Body of pancreas (tissue), 4 donors: ENCODE data around the gene FPR2. TPM values are rescaled to one million over a fixed set of nuclear protein-coding genes. Genes with fewer than 3 reads are reported as not detected.

Source experiments
- ATAC-seq: fragments of 150-250 bp; one replicate; pipeline ENCODE4 v1.9.1; 2016
- DNase-seq, 4 donors: peaks; one replicate each; pipeline ENCODE4 v3.0.0-alpha.2; 2019
- H3K27ac ChIP-seq, 4 donors: fragments of 200-600 bp; sonication (generic); 1 replicate in 3 of 4; 2 replicates in 1 of 4; pipeline versions ENCODE4 v1.5.1 to v1.6.1; 2016 to 2019; ENCODE audit warnings: mild to moderate bottlenecking in 1 of 4, mixed read lengths in 1 of 4, moderate library complexity in 1 of 4
- H3K27me3 ChIP-seq, 2 donors: fragments of 200-600 bp; sonication (generic); one replicate each; pipeline ENCODE4 v1.6.0; 2016; ENCODE audit warnings: mild to moderate bottlenecking in 1 of 2
- H3K36me3 ChIP-seq, 2 donors: fragments of 200-600 bp; sonication (generic); replicated peaks in 1 of 2; 2 replicates each; pipeline ENCODE4 v1.5.1; 2016; ENCODE audit warnings: low read depth in 2 of 2; ENCODE audit not compliant: insufficient read depth in 1 of 2
- H3K4me1 ChIP-seq: fragments of 200-600 bp; sonication (generic); one replicate; pipeline ENCODE4 v1.6.0; 2016
- H3K4me3 ChIP-seq, 2 donors: fragments of 200-600 bp; sonication (generic); 1 replicate in 1 of 2; 2 replicates in 1 of 2; pipeline ENCODE4 v1.5.1; 2016 to 2019
- H3K9me3 ChIP-seq, 3 donors: fragments of 200-600 bp; sonication (generic); 1 replicate in 2 of 3; 2 replicates in 1 of 3; pipeline ENCODE4 v1.5.1; 2016
- CTCF ChIP-seq, 7 experiments: fragments of 450-650 bp in 4 of 7; fragments of 200-600 bp in 3 of 7; sonication (generic) in 3 of 7; IDR thresholded peaks; one replicate each; pipeline ENCODE4 v1.5.1; 2016 to 2019; ENCODE audit warnings: antibody characterized with exemption in 7 of 7
- POLR2A ChIP-seq, 3 donors: fragments of 450-650 bp; IDR thresholded peaks; one replicate each; pipeline ENCODE4 v1.6.1; 2016; ENCODE audit warnings: antibody characterized with exemption in 3 of 3, mild to moderate bottlenecking in 2 of 3
- WGBS, 2 donors: methylation state at CpG; one replicate each; pipeline ENCODE4 v1.1.5; 2017; 5-methylcytosine and 5-hydroxymethylcytosine counted together
- intact Hi-C: fragments of 100-400 bp; cut with DNase I; formaldehyde crosslinking; loops from one replicate; pipeline ENCODE4 v1.15.1; 2023
- total RNA-seq, 2 donors: library from RNA; depleted of rRNA; stranded (reverse); fragments of >200 nt; gene quantifications; one replicate each; pipeline ENCODE4 v1.1.0, GENCODE V29; 2016

FPR2 gene
- total RNA-seq, result under 1 TPM in 1 of 2 donors, not detected in 1; 0.78 TPM

- no peak for TF ChIP-seq POLR2A (IDR thresholded peaks at IDR 0.05)
- TF ChIP-seq CTCF (IDR thresholded peaks at IDR 0.05), result no peak
Measured at GRCh38 chr19:51760697-51761356, at the start of gene FPR2. Gene FPR2 (plus strand): TSS chr19:51761180. CDS start chr19:51768659, 7,479 bp downstream.

DNA sequence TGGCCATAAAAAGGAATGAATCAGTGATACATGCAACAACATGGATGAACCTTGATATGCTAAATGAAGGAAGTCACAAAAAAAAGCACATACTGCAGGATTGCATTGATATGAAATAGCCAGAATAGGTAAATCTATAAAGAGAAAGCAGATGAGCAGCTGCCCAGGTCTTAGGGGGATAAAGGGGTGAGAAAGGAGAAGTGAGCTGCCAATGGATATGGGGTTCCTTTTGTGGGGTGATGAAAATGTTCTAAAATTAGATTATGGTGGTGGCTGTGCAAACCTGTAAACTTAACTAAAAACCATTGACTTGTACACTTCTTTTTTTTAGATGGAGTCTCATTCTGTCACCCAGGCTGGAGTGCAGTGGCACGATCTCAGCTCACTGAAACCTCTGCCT is 49.3 kb upstream of the FPR2 start:
- TF ChIP-seq CTCF (IDR thresholded peaks at IDR 0.05) (no peak), POLR2A (IDR thresholded peaks at IDR 0.05) (no peak)
- Histone ChIP-seq H3K9me3 (no peaks in the 10 kb centered on the region), H3K36me3 (no peaks in the 10 kb centered on the region), H3K4me1 (no peaks in the 10 kb centered on the region), H3K27me3 (no peaks in the 10 kb centered on the region), H3K27ac (no peak overlapping the region), H3K4me3 (no peak overlapping the region)
- 65 to 82% methylated on average over 1 of the region's 1 CpG for WGBS, 2 donors
- DNase-seq (no peak), ATAC-seq (no peak)
- intact Hi-C loops, result no loop called here

More at GRCh38 chr19:51760697-51761356, at the start of gene FPR2:
- intact Hi-C loops, result no loop called here
- DNase-seq (no peak), ATAC-seq (no peak)
- Histone ChIP-seq H3K27ac (no peak within 1 kb of the TSS), H3K4me1 (no peaks in the 10 kb centered on the region), H3K4me3 (no peak within 1 kb of the TSS), H3K36me3 (no peaks in the 10 kb centered on the region), H3K27me3 (no peaks in the 10 kb centered on the region), H3K9me3 (no peaks in the 10 kb centered on the region)
- WGBS, 2 donors, result 40 to 49% methylated on average over 8 of the region's 8 CpGs

- no peaks in the 10 kb centered on the region for H3K4me1 ChIP-seq
- no peaks in the 10 kb centered on the region for H3K9me3 ChIP-seq
- ATAC-seq, result no peak
- TF ChIP-seq POLR2A (IDR thresholded peaks at IDR 0.05) (no peak), CTCF (IDR thresholded peaks at IDR 0.05) (peak; percentile 10 to 40 (median 30))
- no peak overlapping the region for H3K27ac ChIP-seq
- 29 to 37% methylated on average over 9 of the region's 9 CpGs for WGBS, 2 donors
- intact Hi-C loops, result no loop called here
- no peaks in the 10 kb centered on the region for H3K27me3 ChIP-seq
- H3K36me3 ChIP-seq, result no peaks in the 10 kb centered on the region
- peak in 2 of 4 donors; percentile 27 to 34 for DNase-seq
- no peak overlapping the region for H3K4me3 ChIP-seq
Measured at GRCh38 chr19:51712461-51713081, 48.4 kb upstream of the FPR2 start.

DNA sequence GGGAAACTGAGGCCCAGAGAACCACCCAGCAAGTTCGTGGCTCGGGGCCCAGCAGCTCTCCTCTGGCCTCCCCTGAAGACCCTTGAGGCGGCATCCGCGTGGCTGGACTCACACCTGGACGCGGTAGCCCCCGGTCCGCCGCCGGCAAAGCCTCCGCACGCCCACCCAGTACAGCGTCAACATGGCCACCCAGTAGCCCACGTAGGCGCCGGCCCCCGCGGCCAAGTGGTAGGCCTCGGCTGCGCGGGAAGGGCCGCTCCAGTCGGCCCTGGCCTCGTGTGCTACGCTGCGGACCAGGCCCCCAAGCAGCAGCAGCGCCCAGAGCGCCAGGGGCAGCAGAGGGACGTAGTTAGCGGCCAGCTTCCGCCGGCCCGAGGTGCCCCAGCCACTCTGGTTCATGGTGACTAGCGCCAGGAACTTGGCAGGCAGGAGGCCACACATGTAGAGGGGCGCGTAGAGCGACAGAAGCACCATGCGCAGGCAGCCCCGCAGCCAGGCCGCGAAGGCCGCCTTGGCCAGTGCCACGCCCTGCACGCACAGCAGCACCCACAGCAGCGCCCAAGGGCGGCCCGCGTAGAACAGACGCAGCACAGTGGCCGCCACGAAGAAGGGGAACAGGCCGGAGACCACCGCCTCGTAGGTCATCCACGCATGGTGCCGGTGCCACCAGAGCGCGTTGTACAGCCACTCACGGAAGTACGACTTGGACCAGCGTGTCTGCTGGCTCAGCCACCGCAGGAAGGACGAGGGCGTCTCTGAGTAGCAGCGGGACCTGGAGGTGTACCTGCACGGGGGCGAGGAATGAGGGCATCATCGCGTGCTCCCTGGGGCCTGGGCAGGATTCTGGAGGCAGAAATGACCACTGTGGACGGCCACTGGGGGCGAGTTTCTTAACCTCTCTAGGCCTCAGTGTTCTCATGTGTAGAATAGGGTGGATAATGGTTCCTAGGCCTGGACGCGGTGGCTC is 47.4 kb upstream of the FPR2 start:
- DNase-seq (no peak), ATAC-seq (no peak)
- Histone ChIP-seq H3K4me1 (no peaks in the 10 kb centered on the region), H3K27ac (no peak overlapping the region), H3K9me3 (no peaks in the 10 kb centered on the region), H3K27me3 (no peaks in the 10 kb centered on the region), H3K4me3 (no peak overlapping the region), H3K36me3 (no peaks in the 10 kb centered on the region)
- TF ChIP-seq CTCF (IDR thresholded peaks at IDR 0.05) (no peak), POLR2A (IDR thresholded peaks at IDR 0.05) (no peak)
- 79 to 94% methylated on average over 38 to 59 of the region's 74 CpGs for WGBS, 2 donors
- intact Hi-C loops, result no loop called here
